ENCODE results near the gene BTBD6.

Gene BTBD6

GRCh38 chr14:105211758-105212089 lies 36.6 kb upstream of the BTBD6 start:
- DNase-seq = no peak

GRCh38 chr14:105212541-105213300 lies 35.6 kb upstream of the BTBD6 start:
- peak in 2 of 3 experiments; percentile 88 to 94 for DNase-seq

DNA sequence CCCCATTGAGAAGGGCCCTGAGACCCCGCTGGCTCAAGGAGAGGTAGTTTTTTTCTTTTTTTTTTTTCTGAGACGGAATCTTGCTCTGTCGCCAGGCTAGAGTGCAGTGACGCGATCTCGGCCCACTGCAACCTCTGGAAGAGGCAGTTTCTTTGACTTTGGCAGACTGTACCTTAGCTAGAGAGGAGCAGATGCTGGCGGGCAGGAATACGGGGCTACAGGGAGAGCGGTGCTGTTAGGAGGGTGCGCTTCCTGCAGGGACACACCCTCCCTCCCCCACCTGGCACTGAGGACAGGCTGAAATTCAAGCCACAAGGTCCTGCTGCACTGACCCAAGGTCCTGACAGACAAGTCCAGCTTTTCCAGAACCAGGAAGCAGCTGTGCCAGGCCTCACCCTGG lies 35.0 kb upstream of the BTBD6 start:
- no peak for DNase-seq

DNA sequence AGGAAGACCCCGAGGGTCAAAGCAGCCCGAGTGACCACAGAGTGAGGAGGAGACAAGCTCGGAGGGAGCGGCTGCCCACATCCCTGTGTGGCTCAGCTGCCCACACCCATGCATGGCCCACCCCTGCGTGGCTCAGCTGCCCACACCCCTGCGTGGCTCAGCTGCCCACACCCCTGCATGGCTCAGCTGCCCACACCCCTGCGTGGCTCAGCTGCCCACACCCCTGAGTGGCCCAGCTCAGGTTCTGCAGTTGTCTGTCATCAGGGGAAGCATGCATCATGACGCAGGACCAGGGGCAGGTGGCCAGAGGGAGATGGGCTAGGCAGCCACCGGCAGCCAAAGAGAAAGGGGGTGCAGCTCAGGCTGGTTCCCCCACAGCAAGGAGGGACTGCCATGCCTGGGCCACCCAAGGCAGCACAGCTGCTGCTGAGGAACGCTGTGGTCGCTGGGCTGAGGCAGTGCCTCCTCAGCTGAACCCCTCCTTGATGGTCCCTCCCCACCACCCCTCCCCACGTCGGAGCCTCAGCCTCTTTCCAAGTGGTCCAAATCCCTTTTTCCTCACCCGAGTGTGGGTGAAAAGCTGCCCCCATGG lies 33.9 kb upstream of the BTBD6 start:
- DNase-seq = no peak

DNA sequence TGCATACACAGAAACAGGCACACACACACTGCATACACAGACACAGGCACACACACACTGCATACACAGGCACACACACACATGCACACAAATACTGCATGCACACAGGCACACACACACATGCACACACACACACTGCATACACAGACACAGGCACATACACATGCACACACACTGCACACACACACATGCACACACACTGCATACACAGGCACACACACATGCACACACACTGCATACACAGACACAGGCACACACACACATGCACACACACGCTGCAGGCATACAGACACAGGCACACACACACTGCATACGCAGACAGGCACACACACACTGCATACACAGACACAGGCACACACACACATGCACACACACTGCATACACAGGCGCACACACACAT lies 32.7 kb upstream of the BTBD6 start:
- DNase-seq = no peak

DNA sequence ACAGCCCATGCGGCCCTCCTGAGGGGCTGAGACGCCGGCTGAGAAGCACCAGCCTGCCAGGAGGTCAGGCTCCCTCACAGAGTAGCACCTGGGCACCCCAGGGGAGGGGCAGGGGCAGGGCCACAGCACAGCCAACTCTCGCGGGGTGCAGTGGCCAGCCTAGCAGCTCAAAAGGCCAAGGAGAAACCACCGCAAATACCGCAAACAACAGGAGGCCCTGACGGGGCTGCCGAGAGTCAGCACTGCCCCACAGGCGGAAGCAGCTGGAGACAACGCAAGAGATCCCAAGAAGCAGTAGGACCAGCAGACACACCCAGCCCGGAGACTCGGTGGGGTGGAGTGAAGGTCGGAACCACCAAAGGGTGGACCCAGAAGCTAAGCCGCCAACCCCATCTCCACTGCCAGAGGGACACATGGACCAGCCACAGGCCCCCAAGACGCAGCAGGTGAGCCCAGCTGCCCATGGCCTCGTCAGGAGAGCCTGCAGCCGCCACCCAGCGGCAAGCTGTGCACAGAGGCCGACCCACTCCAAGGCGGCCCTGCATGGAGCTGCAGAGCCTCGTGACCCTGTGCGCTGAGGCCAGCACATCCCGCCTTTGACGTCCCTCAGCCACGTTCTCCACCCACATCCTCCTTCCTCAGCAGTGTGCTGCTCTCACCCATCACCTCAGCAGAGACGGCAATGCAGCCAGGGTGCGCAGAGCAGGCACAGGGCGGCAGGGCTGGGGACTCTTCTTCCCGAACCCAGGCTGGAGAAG lies 31.7 kb upstream of the BTBD6 start:
- no peak for DNase-seq

GRCh38 chr14:105217774-105218173 lies 30.6 kb upstream of the BTBD6 start:
- DNase-seq = no peak

GRCh38 chr14:105218611-105219010 lies 29.7 kb upstream of the BTBD6 start:
- DNase-seq = no peak

DNA sequence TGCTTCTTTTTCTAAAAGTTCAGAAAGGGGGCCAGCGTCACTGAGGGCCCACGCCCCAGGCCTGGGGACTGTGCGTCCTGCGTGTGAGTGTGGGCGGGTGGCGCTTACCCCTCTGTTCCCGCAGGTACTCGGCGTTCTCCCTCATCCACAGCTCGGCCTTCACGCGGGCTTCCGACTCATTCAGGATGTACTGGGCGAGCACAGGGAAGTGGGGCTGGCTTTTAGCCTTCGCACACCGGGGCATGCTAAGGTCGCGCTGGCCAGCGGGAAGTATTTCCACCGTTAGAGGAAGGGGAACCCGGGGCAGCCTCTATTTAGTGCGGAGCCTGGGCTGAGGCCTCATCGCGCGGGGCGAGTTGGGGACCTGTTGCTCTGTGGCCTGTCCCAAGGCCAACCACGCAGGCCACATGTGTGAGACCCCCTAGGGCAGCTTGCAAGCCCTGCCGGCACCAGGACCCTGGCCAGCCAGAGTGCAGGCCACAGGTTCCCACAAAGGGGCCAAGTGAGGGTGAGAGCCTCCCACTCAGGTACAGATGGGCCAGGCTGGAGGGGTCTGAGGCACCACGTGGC lies 29.2 kb upstream of the BTBD6 start:
- no peak for DNase-seq

DNA sequence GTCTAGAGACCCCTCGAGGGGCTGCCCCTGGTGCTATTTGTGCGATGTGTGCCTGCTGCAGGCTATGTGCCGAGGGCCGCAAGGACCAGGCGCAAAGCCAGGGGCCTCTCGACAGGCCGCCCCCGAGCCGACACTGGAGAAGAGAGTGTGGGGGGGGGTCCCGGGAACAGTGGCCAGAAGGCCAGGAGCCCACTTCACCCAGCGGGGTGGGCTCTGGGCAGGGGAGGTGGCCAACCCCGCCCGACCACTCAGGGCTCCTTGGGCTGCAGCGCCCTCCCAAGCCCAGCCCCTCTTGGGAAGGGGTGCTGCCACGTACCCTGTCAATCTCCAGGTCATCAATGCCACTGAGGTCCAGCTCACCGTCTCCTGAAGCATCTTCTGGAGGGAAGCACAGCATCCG lies 28.6 kb upstream of the BTBD6 start:
- no peak for DNase-seq

- no peak for DNase-seq
Measured at GRCh38 chr14:105220699-105221597, 27.4 kb upstream of the BTBD6 start.

DNA sequence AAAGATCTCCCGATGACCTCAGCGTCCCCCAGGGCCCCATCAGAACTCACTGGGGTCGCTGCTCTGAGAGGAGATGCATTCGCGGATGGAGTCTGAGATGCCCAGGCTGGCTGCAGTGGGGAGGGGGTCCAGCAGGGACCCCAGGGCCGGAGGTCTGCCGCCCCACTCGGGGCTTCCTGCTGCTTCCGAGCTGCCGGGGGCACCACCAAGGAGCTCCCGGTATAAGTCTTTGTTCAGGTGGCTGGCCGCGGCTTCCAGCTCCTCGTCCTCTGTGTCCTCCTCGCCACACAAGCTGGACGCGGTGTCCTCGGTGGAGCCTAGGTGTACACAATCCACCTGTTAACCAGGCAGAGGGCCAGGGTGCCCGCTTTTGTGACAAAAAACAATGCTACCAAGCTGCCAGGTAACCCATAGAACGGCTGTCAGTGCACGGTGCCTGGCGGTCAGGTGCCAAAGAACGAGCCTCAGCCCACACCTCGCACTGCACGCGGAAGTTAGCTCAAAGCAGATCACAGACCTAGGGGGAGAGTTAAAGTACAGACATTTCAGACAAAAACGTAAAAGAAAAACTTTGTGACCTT lies 26.6 kb upstream of the BTBD6 start:
- no peak for DNase-seq

DNA sequence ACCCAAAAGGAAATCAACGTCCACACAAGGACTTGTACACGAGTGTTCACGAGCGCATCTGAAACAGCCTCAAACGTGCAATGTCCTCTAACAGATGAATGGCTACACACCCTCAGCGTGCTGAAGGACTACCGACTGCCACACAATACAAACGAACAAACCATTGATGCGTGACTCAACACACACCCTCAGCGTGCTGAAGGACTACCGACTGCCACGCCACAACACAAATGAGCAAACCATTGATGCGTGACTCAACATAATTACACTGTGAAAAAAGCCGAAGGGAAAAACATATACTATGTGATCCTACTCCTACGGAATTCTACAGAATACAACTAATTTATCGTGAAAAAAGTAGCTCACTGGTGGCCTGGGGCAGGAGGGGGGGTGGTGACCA lies 25.1 kb upstream of the BTBD6 start:
- no peak for DNase-seq

- DNase-seq = no peak
Measured at GRCh38 chr14:105223770-105224544, 24.4 kb upstream of the BTBD6 start.

- no peak for DNase-seq
Measured at GRCh38 chr14:105224845-105225570, 23.3 kb upstream of the BTBD6 start.

- DNase-seq = no peak
Measured at GRCh38 chr14:105226198-105226597, 22.1 kb upstream of the BTBD6 start.

DNA sequence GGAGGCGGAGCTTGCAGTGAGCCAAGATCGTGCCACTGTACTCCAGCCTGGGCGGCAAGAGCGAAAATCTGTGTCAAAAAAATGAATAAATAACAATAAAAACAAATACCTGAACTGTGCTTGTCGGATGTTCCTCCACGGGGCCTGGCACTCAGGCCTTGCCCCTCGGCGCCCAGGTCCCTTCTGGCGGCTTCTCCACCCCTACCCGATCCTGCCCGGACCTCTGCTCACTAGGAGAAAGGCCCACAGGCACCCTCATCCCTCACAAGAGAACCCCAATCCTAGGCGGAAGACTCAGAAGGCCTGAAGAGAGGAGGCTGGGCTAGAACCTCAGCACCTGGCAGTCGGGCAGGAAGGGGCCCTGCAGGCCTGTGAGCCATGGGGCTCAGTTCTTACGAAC lies 21.0 kb upstream of the BTBD6 start:
- no peak for DNase-seq

GRCh38 chr14:105228562-105228961 lies 19.8 kb upstream of the BTBD6 start:
- DNase-seq = no peak

DNA sequence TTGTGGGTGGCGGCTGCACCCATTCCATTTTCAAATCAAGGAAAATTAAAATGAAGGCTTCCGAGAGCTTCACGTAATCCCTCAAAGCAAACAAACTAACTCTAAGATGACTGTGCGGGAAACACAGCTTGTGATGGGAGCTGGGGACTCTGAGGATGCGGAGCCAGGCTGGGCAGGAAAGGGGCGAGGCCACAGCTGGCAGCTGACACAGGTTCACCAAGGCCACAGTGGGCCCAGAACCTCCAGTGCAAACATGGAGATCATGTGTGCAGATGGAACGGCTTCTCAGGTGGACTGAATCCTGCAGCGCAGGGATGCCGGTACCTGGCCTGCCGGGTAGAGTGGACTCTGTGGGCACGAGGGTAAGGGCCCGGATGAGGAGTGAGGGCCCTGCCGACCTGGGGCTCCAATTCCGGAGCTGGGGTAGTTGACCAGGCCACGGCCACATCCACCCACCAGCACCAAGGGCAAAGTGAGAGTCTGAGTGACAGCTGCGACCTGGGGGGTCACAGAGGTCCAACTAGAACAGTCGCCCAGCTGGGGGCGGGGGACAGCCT lies 19.2 kb upstream of the BTBD6 start:
- DNase-seq = no peak

GRCh38 chr14:105240811-105241576 lies 7.3 kb upstream of the BTBD6 start:
- no peak for DNase-seq

All from NCI-H1417 (cell line).